Small intestine (tissue), 7 donors: ENCODE measurements around the gene CCDC87. TPM values are rescaled to one million over a fixed set of nuclear protein-coding genes. Genes with fewer than 3 reads are reported as not detected.
"Not testable (repeated sequence)": the region's sequence is repeated elsewhere in the genome, so short reads cannot be mapped to it uniquely, and the experiment has no call there.

Experiments
- DNase-seq, 2 donors: peaks; one replicate each; pipeline versions ENCODE4 v3.0.0 to v3.0.0-alpha.2; 2013
- FAIRE-seq: peaks from 2 replicates; lab custom pipeline; 2012; peaks lifted over from hg19 to GRCh38; lab: Jason Lieb, UNC
- H3K27ac ChIP-seq, 3 donors: one replicate each; pipeline ENCODE4 v1.5.1; 2013; ENCODE audit warnings: low read length in 2 of 3, mild to moderate bottlenecking in 2 of 3, control low read depth in 1 of 3, inconsistent platforms in 1 of 3, low read depth in 1 of 3, moderate library complexity in 1 of 3
- H3K27me3 ChIP-seq, 3 donors: one replicate each; pipeline ENCODE4 v1.6.1; 2013; ENCODE audit warnings: low read length in 3 of 3, inconsistent platforms in 1 of 3; ENCODE audit not compliant: control insufficient read depth in 3 of 3, insufficient read depth in 3 of 3
- H3K36me3 ChIP-seq, 3 donors: one replicate each; pipeline ENCODE4 v1.6.1; 2013; ENCODE audit warnings: low read length in 3 of 3, inconsistent platforms in 1 of 3, low read depth in 1 of 3, mild to moderate bottlenecking in 1 of 3, moderate library complexity in 1 of 3; ENCODE audit not compliant: control insufficient read depth in 3 of 3, insufficient read depth in 2 of 3
- H3K4me1 ChIP-seq, 3 donors: one replicate each; pipeline ENCODE4 v1.6.1; 2013; ENCODE audit warnings: low read length in 2 of 3, inconsistent platforms in 1 of 3, low read depth in 1 of 3, mild to moderate bottlenecking in 1 of 3, moderate library complexity in 1 of 3; ENCODE audit not compliant: control insufficient read depth in 3 of 3, insufficient read depth in 2 of 3
- H3K4me3 ChIP-seq, 3 donors: one replicate each; pipeline ENCODE4 v1.5.1; 2013; ENCODE audit warnings: low read length in 3 of 3, control low read depth in 1 of 3, inconsistent platforms in 1 of 3, low read depth in 1 of 3, mild to moderate bottlenecking in 1 of 3, moderate library complexity in 1 of 3
- H3K9me3 ChIP-seq, 2 donors: one replicate each; pipeline ENCODE4 v1.6.1; 2013; ENCODE audit warnings: low read depth in 1 of 2, low read length in 1 of 2; ENCODE audit not compliant: control insufficient read depth in 2 of 2, insufficient read depth in 1 of 2
- WGBS, 3 donors: extraction: QIAGEN DNeasy Blood & Tissue Kit; methylation state at CpG; one replicate each; pipeline ENCODE4 v1.1.7; 2013; 5-methylcytosine and 5-hydroxymethylcytosine counted together
- polyA plus RNA-seq, 4 donors: library from polyadenylated mRNA; stranded (reverse) in 3 of 4; unstranded in 1 of 4; fragments of 200-250 nt in 3 of 4; fragments of 120-200 nt in 1 of 4; gene quantifications; one replicate each; pipeline versions ENCODE4 v1.2.1 to v1.2.3, GENCODE V29; 2013
- donor health status: healthy with polysubstance abuse.
- donor health status: control.
- donor health status: control.
- donor health status: Bipolar disorder and iron deficiency.
- donor health status: healthy.

CCDC87 gene
- polyA plus RNA-seq, 4 donors: 0.09 to 0.22 (median 0.21) TPM; not detected in 1

GRCh38 chr11:66548774-66549630, 43.9 kb downstream of the CCDC87 start:
- Histone ChIP-seq H3K4me1 (peaks cover 0 to 16% (median 0%) of the 10 kb centered on the region in 3 donors), H3K27ac (no peak overlapping the region), H3K4me3 (no peak overlapping the region), H3K36me3 (peaks cover 0 to 2% (median 0%) of the 10 kb centered on the region in 3 donors), H3K9me3 (no peaks in the 10 kb centered on the region), H3K27me3 (peaks cover 0 to 13% (median 0%) of the 10 kb centered on the region in 3 donors)
- WGBS, 3 donors: 43 to 52% (median 49%) methylated on average over 16 of the region's 16 CpGs
- no peak for FAIRE-seq
- no peak for DNase-seq

- H3K36me3 ChIP-seq: peaks cover 0 to 7% (median 0%) of the 10 kb centered on the region in 3 donors
- no peak for DNase-seq
- peaks cover 0 to 16% (median 0%) of the 10 kb centered on the region in 3 donors for H3K4me1 ChIP-seq
- 14 to 47% (median 18%) methylated on average over 11 of the region's 11 CpGs for WGBS, 3 donors
- peaks cover 0 to 13% (median 0%) of the 10 kb centered on the region in 3 donors for H3K27me3 ChIP-seq
- H3K27ac ChIP-seq: no peak overlapping the region
- no peak for FAIRE-seq
- no peak overlapping the region for H3K4me3 ChIP-seq
- no peaks in the 10 kb centered on the region for H3K9me3 ChIP-seq
Observed at GRCh38 chr11:66548041-66548440, 44.8 kb downstream of the CCDC87 start.

- H3K4me1 ChIP-seq: peaks cover 0 to 16% (median 0%) of the 10 kb centered on the region in 3 donors
- no peak overlapping the region for H3K27ac ChIP-seq
- 32 to 36% (median 36%) methylated on average over 5 of the region's 5 CpGs for WGBS, 3 donors
- H3K4me3 ChIP-seq: no peak overlapping the region
- H3K36me3 ChIP-seq: peaks cover 0 to 11% (median 0%) of the 10 kb centered on the region in 3 donors
- H3K27me3 ChIP-seq: peaks cover 0 to 13% (median 0%) of the 10 kb centered on the region in 3 donors
- no peak for FAIRE-seq
- DNase-seq: no peak
- H3K9me3 ChIP-seq: no peaks in the 10 kb centered on the region
Observed at GRCh38 chr11:66547662-66548009, 45.2 kb downstream of the CCDC87 start.

GRCh38 chr11:66546966-66547661, 45.7 kb downstream of the CCDC87 start:
- DNase-seq: no peak
- Histone ChIP-seq H3K9me3 (no peaks in the 10 kb centered on the region), H3K27ac (no peak overlapping the region), H3K4me1 (peaks cover 0 to 16% (median 0%) of the 10 kb centered on the region in 3 donors), H3K36me3 (peaks cover 0 to 16% (median 3%) of the 10 kb centered on the region in 3 donors), H3K4me3 (peak overlapping the region in 1 of 3 donors; percentile 85), H3K27me3 (peaks cover 0 to 13% (median 0%) of the 10 kb centered on the region in 3 donors)
- FAIRE-seq: no peak
- WGBS, 3 donors: 22 to 36% (median 29%) methylated on average over 18 of the region's 18 CpGs

GRCh38 chr11:66546368-66546965, 46.4 kb downstream of the CCDC87 start, which contains the start of gene ACTN3:
TSS of gene ACTN3 (plus strand) at chr11:66546903. CDS start at chr11:66546938, 35 bp downstream.
- peak within 1 kb of the TSS in 2 of 3 donors; percentile 61 to 77 for H3K27ac ChIP-seq
- DNase-seq (no peak), FAIRE-seq (no peak)
- H3K9me3 ChIP-seq: no peaks in the 10 kb centered on the region
- H3K4me3 ChIP-seq: peak within 1 kb of the TSS; percentile 66 to 85 (median 74)
- H3K36me3 ChIP-seq: peaks cover 0 to 21% (median 3%) of the 10 kb centered on the region in 3 donors
- H3K27me3 ChIP-seq: peaks cover 0 to 13% (median 0%) of the 10 kb centered on the region in 3 donors
- peaks cover 0 to 16% (median 0%) of the 10 kb centered on the region in 3 donors for H3K4me1 ChIP-seq
- WGBS, 3 donors: 1 to 4% (median 4%) methylated on average over 28 to 37 of the region's 37 CpGs

GRCh38 chr11:66545701-66546367, 47.0 kb downstream of the CCDC87 start, which contains the start of gene ZDHHC24:
TSS of gene ZDHHC24 (minus strand) at chr11:66546048. CDS start at chr11:66546003, 45 bp downstream.
- peaks cover 0 to 22% (median 3%) of the 10 kb centered on the region in 3 donors for H3K36me3 ChIP-seq
- peaks cover 0 to 16% (median 0%) of the 10 kb centered on the region in 3 donors for H3K4me1 ChIP-seq
- H3K9me3 ChIP-seq: no peaks in the 10 kb centered on the region
- peak within 1 kb of the TSS; percentile 66 to 85 (median 74) for H3K4me3 ChIP-seq
- WGBS, 3 donors: 0 to 1% (median 0%) methylated on average over 49 to 71 of the region's 71 CpGs
- DNase-seq (peak; percentile 97), FAIRE-seq (no peak)
- peak within 1 kb of the TSS in 2 of 3 donors; percentile 61 to 77 for H3K27ac ChIP-seq
- peaks cover 0 to 13% (median 0%) of the 10 kb centered on the region in 3 donors for H3K27me3 ChIP-seq

- peaks cover 0 to 13% (median 0%) of the 10 kb centered on the region in 3 donors for H3K27me3 ChIP-seq
- not testable (repeated sequence) for DNase-seq, H3K4me3 ChIP-seq, H3K9me3 ChIP-seq, FAIRE-seq, H3K27ac ChIP-seq
- peaks cover 0 to 23% (median 3%) of the 10 kb centered on the region in 3 donors for H3K36me3 ChIP-seq
- WGBS, 3 donors: 52 to 70% (median 55%) methylated on average over 14 of the region's 14 CpGs
- peaks cover 0 to 16% (median 0%) of the 10 kb centered on the region in 3 donors for H3K4me1 ChIP-seq
Observed at GRCh38 chr11:66544952-66545351, 47.9 kb downstream of the CCDC87 start.
